HepG2 (cell line): ENCODE measurements around the gene ARL8A. TPM values are rescaled to one million over a fixed set of nuclear protein-coding genes. Genes with fewer than 3 reads are reported as not detected.

Experiments used
- BHLHE40 ChIP-seq: IDR thresholded peaks from 2 replicates; pipeline ENCODE4 v1.6.1; 2011; ENCODE audit warnings: low read length, improper control_type of control experiment
- GATAD1 ChIP-seq: IDR thresholded peaks from 2 replicates; pipeline ENCODE4 v1.6.1; 2016; ENCODE audit warnings: missing genetic modification reagents, missing compliant biosample characterization
- HOXA3 ChIP-seq: sonication (generic); formaldehyde crosslinking; IDR thresholded peaks from 2 replicates; pipeline ENCODE4 v1.5.0; 2020; ENCODE audit warnings: missing genetic modification reagents
- MBD4 ChIP-seq: IDR thresholded peaks from 2 replicates; pipeline ENCODE4 v1.6.1; 2012; ENCODE audit warnings: low read length, inconsistent platforms, borderline replicate concordance
- PHF20 ChIP-seq: sonication (generic); formaldehyde crosslinking; IDR thresholded peaks from 2 replicates; pipeline ENCODE4 v1.5.0; 2020; ENCODE audit warnings: mild to moderate bottlenecking, missing genetic modification reagents
- PHF5A ChIP-seq: IDR thresholded peaks from one replicate; pipeline ENCODE4 v1.6.1; 2018; ENCODE audit warnings: low read depth, missing genetic modification reagents; ENCODE audit not compliant: unreplicated experiment
- SNAPC2 ChIP-seq: sonication (generic); formaldehyde crosslinking; IDR thresholded peaks from 2 replicates; pipeline ENCODE4 v1.8.1; 2022; ENCODE audit warnings: mild to moderate bottlenecking, missing genetic modification reagents
- TCF7 ChIP-seq: sonication (generic); IDR thresholded peaks from 2 replicates; pipeline ENCODE4 v1.6.1; 2016; ENCODE audit warnings: antibody characterized with exemption, low read depth
- ZBTB44 ChIP-seq: sonication (generic); formaldehyde crosslinking; IDR thresholded peaks from 2 replicates; pipeline ENCODE4 v1.4.0; 2020; ENCODE audit warnings: missing genetic modification reagents
- ZNF281 ChIP-seq: sonication (generic); formaldehyde crosslinking; IDR thresholded peaks from 2 replicates; pipeline ENCODE4 v1.4.0; 2020; ENCODE audit warnings: missing genetic modification reagents, borderline replicate concordance
- ZNF543 ChIP-seq: sonication (generic); formaldehyde crosslinking; IDR thresholded peaks from 2 replicates; pipeline ENCODE4 v1.4.0; 2020; ENCODE audit warnings: mild to moderate bottlenecking, missing genetic modification reagents
- ZNF709 ChIP-seq: sonication (generic); formaldehyde crosslinking; IDR thresholded peaks from 2 replicates; pipeline ENCODE4 v1.5.0; 2020; ENCODE audit warnings: mild to moderate bottlenecking, missing genetic modification reagents
- polyA plus RNA-seq, 8 experiments: library from polyadenylated mRNA; depleted of rRNA in 3 of 8; stranded (reverse) in 7 of 8; unstranded in 1 of 8; fragments of >200 nt; fragmentation: Illumina TruSeq in 4 of 8; extraction: Trizol in 4 of 8; gene quantifications; 2 replicates each; pipeline versions ENCODE4 v1.2.1 to v1.2.3, GENCODE V29; 2011 to 2016; ENCODE audit warnings: low read depth in 4 of 8, missing spikeins in 1 of 8, mixed read lengths in 1 of 8; ENCODE audit not compliant: insufficient read depth in 1 of 8
- total RNA-seq, 5 experiments: library from RNA; depleted of rRNA; stranded (reverse); fragments of >200 nt; fragmentation: Illumina TruSeq; extraction: Trizol; gene quantifications; 2 replicates each; pipeline ENCODE4 v1.2.3, GENCODE V29; 2016; ENCODE audit warnings: low read depth in 1 of 5
- TF ChIP-seq, protein P1 (sequence below): IDR thresholded peaks from 2 replicates; pipeline ENCODE4 v1.6.1; 2016; ENCODE audit warnings: missing genetic modification reagents, missing compliant biosample characterization
- TF ChIP-seq, protein P2 (sequence below): sonication (generic); formaldehyde crosslinking; IDR thresholded peaks from 2 replicates; pipeline ENCODE4 v1.4.0; 2020; ENCODE audit warnings: missing genetic modification reagents
- TF ChIP-seq, protein P3 (sequence below): sonication (generic); formaldehyde crosslinking; IDR thresholded peaks from 2 replicates; pipeline ENCODE4 v1.8.1; 2023; ENCODE audit warnings: mild to moderate bottlenecking, missing genetic modification reagents

Gene ARL8A
- total and polyA plus RNA-seq, 2 of the 13 experiments (the other 11 are each of a cell fraction or from before 2014, with no cell fraction given): 2.7 to 23.4 TPM

DNA sequence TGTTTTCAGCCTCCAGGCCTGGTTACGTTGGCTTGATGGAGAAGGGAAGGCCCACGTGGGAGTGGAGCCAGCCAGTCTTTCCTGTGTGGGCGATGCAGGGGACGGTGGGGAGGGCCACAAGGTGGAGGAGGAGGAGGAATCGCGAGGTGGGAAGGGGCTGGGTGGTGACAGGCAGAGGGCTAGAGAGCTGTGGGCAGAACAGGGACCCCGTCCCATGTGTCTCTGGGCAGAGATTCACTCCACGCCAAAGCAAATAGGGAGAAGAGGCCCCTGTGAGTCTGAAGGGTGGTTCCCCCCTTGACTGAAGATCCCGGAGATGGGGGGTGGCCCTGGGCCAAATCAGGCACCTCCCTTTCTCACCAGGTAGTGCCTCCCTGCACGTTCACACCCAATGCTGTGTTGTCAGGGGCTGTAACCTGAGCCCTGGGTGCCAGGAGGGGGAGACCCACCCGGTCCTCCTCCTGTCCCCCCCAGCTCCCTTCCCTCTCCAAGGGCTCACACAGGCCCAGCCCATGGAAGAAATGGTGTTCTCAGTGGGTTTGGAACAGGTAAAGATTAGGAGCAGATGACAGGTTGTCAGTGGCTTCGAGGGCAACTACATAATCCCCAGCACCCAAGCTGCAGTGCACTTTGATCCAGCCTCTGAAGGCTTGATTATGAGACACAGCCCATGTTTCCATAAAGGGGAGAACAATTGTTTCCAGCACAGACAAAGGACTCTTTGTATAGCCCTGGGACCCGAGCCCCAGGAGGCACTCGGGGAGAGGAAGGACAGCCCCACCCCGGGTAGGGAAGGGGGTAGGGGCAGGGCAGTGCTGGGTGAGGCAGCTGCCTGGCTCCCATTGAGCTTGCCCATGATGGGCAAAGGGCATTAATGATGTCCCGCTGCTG, 59.5 kb downstream of the ARL8A start (continued):
- TF ChIP-seq GATAD1 (peak; percentile 13; the same call in 1 of the 2 replicates), PHF5A (CRISPR knock-in tag) (peak; percentile 12), ZNF709 (CRISPR knock-in tag) (no peak; the same call in none of the 2 replicates), HOXA3 (CRISPR knock-in tag) (peak; percentile 77), ZNF281 (CRISPR knock-in tag) (peak; percentile 65), SNAPC2 (CRISPR knock-in tag) (0 out of 2 replicates have a peak, but pooled peaks have one; percentile 33), ZBTB44 (CRISPR knock-in tag) (0 out of 2 replicates have a peak, but pooled peaks have one; percentile 6), PHF20 (CRISPR knock-in tag) (no peak), TCF7 (peak; percentile 33), MBD4 (no peak), BHLHE40 (0 out of 2 replicates have a peak, but pooled peaks have one; percentile 3), ZNF543 (CRISPR knock-in tag) (peak; percentile 59; the same call in 1 of the 2 replicates)
- TF ChIP-seq, protein P1, sequence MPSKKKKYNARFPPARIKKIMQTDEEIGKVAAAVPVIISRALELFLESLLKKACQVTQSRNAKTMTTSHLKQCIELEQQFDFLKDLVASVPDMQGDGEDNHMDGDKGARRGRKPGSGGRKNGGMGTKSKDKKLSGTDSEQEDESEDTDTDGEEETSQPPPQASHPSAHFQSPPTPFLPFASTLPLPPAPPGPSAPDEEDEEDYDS: peak; percentile 48; the same call in 1 of the 2 replicates
- TF ChIP-seq, protein P2, sequence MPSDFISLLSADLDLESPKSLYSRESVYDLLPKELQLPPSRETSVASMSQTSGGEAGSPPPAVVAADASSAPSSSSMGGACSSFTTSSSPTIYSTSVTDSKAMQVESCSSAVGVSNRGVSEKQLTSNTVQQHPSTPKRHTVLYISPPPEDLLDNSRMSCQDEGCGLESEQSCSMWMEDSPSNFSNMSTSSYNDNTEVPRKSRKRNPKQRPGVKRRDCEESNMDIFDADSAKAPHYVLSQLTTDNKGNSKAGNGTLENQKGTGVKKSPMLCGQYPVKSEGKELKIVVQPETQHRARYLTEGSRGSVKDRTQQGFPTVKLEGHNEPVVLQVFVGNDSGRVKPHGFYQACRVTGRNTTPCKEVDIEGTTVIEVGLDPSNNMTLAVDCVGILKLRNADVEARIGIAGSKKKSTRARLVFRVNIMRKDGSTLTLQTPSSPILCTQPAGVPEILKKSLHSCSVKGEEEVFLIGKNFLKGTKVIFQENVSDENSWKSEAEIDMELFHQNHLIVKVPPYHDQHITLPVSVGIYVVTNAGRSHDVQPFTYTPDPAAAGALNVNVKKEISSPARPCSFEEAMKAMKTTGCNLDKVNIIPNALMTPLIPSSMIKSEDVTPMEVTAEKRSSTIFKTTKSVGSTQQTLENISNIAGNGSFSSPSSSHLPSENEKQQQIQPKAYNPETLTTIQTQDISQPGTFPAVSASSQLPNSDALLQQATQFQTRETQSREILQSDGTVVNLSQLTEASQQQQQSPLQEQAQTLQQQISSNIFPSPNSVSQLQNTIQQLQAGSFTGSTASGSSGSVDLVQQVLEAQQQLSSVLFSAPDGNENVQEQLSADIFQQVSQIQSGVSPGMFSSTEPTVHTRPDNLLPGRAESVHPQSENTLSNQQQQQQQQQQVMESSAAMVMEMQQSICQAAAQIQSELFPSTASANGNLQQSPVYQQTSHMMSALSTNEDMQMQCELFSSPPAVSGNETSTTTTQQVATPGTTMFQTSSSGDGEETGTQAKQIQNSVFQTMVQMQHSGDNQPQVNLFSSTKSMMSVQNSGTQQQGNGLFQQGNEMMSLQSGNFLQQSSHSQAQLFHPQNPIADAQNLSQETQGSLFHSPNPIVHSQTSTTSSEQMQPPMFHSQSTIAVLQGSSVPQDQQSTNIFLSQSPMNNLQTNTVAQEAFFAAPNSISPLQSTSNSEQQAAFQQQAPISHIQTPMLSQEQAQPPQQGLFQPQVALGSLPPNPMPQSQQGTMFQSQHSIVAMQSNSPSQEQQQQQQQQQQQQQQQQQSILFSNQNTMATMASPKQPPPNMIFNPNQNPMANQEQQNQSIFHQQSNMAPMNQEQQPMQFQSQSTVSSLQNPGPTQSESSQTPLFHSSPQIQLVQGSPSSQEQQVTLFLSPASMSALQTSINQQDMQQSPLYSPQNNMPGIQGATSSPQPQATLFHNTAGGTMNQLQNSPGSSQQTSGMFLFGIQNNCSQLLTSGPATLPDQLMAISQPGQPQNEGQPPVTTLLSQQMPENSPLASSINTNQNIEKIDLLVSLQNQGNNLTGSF (CRISPR knock-in tag): 0 out of 2 replicates have a peak, but pooled peaks have one; percentile 10
- TF ChIP-seq, protein P3, sequence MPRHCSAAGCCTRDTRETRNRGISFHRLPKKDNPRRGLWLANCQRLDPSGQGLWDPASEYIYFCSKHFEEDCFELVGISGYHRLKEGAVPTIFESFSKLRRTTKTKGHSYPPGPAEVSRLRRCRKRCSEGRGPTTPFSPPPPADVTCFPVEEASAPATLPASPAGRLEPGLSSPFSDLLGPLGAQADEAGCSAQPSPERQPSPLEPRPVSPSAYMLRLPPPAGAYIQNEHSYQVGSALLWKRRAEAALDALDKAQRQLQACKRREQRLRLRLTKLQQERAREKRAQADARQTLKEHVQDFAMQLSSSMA (CRISPR knock-in tag): no peak; the same call in 1 of the 2 replicates
